Panc1 (cell line): ENCODE data around the gene EAF1.

Source experiments
- POLR2AphosphoS5 ChIP-seq: IDR thresholded peaks from 2 replicates; pipeline ENCODE4 v1.6.1; 2012; ENCODE audit warnings: mild to moderate bottlenecking, low read depth, low read length, moderate library complexity
- SIN3A ChIP-seq: IDR thresholded peaks from 2 replicates; pipeline ENCODE4 v1.6.1; 2012; ENCODE audit warnings: low read depth, mild to moderate bottlenecking, low read length, moderate library complexity, borderline replicate concordance; ENCODE audit not compliant: insufficient read depth
- TCF7L2 ChIP-seq: IDR thresholded peaks from 2 replicates; pipeline ENCODE4 v1.6.1; 2011; ENCODE audit warnings: mild to moderate bottlenecking, low read depth, low read length, inconsistent platforms
- TF ChIP-seq, protein P1 (sequence below): fragments of 450-650 bp; IDR thresholded peaks from 2 replicates; pipeline ENCODE4 v1.5.1; 2017; ENCODE audit warnings: mild to moderate bottlenecking
- TF ChIP-seq, protein P2 (sequence below), 2 experiments: IDR thresholded peaks; 2 replicates each; pipeline ENCODE4 v1.6.1; 2011 to 2012; ENCODE audit warnings: low read depth in 2 of 2, control low read depth in 1 of 2, low read length in 1 of 2, mild to moderate bottlenecking in 1 of 2, moderate library complexity in 1 of 2; ENCODE audit not compliant: insufficient read depth in 1 of 2

DNA sequence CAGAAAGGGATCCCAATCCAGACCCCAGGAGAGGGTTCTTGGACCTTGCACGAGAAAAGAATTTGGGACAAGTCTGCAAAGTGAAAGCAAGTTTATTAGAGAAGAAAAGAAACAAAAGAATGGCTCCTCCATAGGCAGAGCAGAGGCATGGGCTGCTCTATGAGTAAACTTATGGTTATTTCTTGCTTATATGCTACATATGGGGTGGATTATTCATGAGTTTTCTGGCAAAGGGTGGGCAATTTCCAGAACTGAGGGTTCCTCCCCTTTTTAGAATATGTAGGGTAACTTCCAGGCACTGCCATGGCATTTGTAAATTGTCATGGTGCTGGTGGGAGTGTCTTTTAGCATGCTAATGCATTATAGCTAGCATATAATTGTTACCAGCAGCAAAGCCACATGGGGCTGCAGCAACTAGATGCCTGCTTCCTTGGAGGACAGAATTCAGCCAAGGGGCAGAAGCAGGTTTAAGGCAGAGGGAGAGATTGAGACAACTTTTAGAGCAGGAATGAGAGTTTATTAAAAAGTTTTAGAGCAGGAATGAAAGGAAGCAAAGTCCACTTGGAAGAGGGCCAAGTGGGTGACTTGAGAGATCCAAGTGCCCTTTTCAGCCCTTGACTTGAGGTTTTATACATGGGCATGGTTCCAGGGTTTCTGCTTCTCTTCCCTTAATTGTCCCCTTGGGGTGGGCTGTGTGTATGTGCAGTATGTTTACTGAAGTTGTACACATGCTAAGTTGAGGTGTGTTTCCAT is 41.3 kb upstream of the EAF1 start:
- TF ChIP-seq SIN3A (no peak), POLR2AphosphoS5 (no peak), TCF7L2 (no peak)
- TF ChIP-seq, protein P1, sequence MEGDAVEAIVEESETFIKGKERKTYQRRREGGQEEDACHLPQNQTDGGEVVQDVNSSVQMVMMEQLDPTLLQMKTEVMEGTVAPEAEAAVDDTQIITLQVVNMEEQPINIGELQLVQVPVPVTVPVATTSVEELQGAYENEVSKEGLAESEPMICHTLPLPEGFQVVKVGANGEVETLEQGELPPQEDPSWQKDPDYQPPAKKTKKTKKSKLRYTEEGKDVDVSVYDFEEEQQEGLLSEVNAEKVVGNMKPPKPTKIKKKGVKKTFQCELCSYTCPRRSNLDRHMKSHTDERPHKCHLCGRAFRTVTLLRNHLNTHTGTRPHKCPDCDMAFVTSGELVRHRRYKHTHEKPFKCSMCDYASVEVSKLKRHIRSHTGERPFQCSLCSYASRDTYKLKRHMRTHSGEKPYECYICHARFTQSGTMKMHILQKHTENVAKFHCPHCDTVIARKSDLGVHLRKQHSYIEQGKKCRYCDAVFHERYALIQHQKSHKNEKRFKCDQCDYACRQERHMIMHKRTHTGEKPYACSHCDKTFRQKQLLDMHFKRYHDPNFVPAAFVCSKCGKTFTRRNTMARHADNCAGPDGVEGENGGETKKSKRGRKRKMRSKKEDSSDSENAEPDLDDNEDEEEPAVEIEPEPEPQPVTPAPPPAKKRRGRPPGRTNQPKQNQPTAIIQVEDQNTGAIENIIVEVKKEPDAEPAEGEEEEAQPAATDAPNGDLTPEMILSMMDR, result no peak
- TF ChIP-seq, protein P2, sequence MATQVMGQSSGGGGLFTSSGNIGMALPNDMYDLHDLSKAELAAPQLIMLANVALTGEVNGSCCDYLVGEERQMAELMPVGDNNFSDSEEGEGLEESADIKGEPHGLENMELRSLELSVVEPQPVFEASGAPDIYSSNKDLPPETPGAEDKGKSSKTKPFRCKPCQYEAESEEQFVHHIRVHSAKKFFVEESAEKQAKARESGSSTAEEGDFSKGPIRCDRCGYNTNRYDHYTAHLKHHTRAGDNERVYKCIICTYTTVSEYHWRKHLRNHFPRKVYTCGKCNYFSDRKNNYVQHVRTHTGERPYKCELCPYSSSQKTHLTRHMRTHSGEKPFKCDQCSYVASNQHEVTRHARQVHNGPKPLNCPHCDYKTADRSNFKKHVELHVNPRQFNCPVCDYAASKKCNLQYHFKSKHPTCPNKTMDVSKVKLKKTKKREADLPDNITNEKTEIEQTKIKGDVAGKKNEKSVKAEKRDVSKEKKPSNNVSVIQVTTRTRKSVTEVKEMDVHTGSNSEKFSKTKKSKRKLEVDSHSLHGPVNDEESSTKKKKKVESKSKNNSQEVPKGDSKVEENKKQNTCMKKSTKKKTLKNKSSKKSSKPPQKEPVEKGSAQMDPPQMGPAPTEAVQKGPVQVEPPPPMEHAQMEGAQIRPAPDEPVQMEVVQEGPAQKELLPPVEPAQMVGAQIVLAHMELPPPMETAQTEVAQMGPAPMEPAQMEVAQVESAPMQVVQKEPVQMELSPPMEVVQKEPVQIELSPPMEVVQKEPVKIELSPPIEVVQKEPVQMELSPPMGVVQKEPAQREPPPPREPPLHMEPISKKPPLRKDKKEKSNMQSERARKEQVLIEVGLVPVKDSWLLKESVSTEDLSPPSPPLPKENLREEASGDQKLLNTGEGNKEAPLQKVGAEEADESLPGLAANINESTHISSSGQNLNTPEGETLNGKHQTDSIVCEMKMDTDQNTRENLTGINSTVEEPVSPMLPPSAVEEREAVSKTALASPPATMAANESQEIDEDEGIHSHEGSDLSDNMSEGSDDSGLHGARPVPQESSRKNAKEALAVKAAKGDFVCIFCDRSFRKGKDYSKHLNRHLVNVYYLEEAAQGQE (IDR thresholded peaks at IDR 0.05; ENCODE audit: insufficient read depth in 1 of 2, low read depth in 2 of 2, low read length in 1 of 2), result no peak
